Natural killer cell (primary cell): ENCODE results near the gene CLEC4M. TPM values are rescaled to one million over a fixed set of nuclear protein-coding genes. Genes with fewer than 3 reads are reported as not detected.
A peak's percentile ranks its signal among the peaks of the same experiment; 100 is the strongest.

Experiments used
- ATAC-seq, 3 donors: fragments of 150-1000 bp in 2 of 3; fragments of 200-7000 bp in 1 of 3; cut with Tn5 transposase; 1 replicate in 1 of 3; 2 replicates in 2 of 3; pipeline ENCODE4 v1.10.0; 2021; ENCODE audit warnings: mild to moderate bottlenecking in 2 of 3, moderate library complexity in 2 of 3
- DNase-seq, 2 donors: peaks; one replicate each; pipeline versions ENCODE4 v3.0.0 to v3.0.0-alpha.2; 2013 to 2021; ENCODE audit warnings: mixed read lengths in 1 of 2
- H3K27ac ChIP-seq: one replicate; pipeline ENCODE4 v1.5.1; 2013; ENCODE audit warnings: mild to moderate bottlenecking, low read length
- H3K27me3 ChIP-seq: one replicate; pipeline ENCODE4 v1.6.1; 2013; ENCODE audit warnings: low read length; ENCODE audit not compliant: control insufficient read depth, insufficient read depth
- H3K36me3 ChIP-seq: one replicate; pipeline ENCODE4 v1.6.1; 2013; ENCODE audit warnings: low read length; ENCODE audit not compliant: control insufficient read depth, insufficient read depth
- H3K4me1 ChIP-seq: one replicate; pipeline ENCODE4 v1.6.1; 2013; ENCODE audit warnings: low read length; ENCODE audit not compliant: control insufficient read depth, insufficient read depth
- H3K4me3 ChIP-seq: one replicate; pipeline ENCODE4 v1.5.1; 2013; ENCODE audit warnings: low read length
- H3K9me3 ChIP-seq: one replicate; pipeline ENCODE4 v1.6.1; 2013; ENCODE audit warnings: low read length; ENCODE audit not compliant: control insufficient read depth, insufficient read depth
- H3K27ac Mint-ChIP-seq, 2 donors: one replicate each; pipeline ENCODE4 v1.8.0; 2022; ENCODE audit warnings: mild to moderate bottlenecking in 2 of 2, mixed read lengths in 2 of 2, moderate library complexity in 1 of 2
- H3K27me3 Mint-ChIP-seq, 2 donors: one replicate each; pipeline ENCODE4 v1.8.0; 2022; ENCODE audit warnings: low read depth in 2 of 2, mixed read lengths in 2 of 2
- H3K36me3 Mint-ChIP-seq: one replicate; pipeline ENCODE4 v1.8.0; 2022; ENCODE audit warnings: mixed read lengths
- H3K4me1 Mint-ChIP-seq, 2 donors: one replicate each; pipeline ENCODE4 v1.8.0; 2022; ENCODE audit warnings: mixed read lengths in 2 of 2
- H3K4me3 Mint-ChIP-seq: one replicate; pipeline ENCODE4 v1.8.0; 2022; ENCODE audit warnings: mild to moderate bottlenecking, moderate library complexity, mixed read lengths
- H3K9me3 Mint-ChIP-seq, 2 donors: one replicate each; pipeline ENCODE4 v1.8.0; 2022; ENCODE audit warnings: mixed read lengths in 2 of 2
- CTCF ChIP-seq: fragments of 200-600 bp; IDR thresholded peaks from one replicate; pipeline ENCODE4 v1.8.0; 2022; ENCODE audit warnings: antibody characterized with exemption
- WGBS: methylation state at CpG from one replicate; pipeline ENCODE4 v1.1.7; 2013; ENCODE audit warnings: missing lambda C conversion rate; ENCODE audit not compliant: insufficient coverage; 5-methylcytosine and 5-hydroxymethylcytosine counted together
- intact Hi-C: fragments of 100-400 bp; cut with micrococcal nuclease; formaldehyde crosslinking; loops from one replicate; pipeline ENCODE4 v1.14.2; 2022
- total RNA-seq, 4 donors: library from RNA; stranded (reverse); fragments of 120-200 nt in 1 of 4; gene quantifications; one replicate each; pipeline versions ENCODE4 v1.2.3 to v1.2.4, GENCODE V29; 2013 to 2022

The CLEC4M gene
- total RNA-seq, 3 donors from 2014 or later (not counting 1 experiment from before 2014, with no cell fraction given) = not detected

DNA sequence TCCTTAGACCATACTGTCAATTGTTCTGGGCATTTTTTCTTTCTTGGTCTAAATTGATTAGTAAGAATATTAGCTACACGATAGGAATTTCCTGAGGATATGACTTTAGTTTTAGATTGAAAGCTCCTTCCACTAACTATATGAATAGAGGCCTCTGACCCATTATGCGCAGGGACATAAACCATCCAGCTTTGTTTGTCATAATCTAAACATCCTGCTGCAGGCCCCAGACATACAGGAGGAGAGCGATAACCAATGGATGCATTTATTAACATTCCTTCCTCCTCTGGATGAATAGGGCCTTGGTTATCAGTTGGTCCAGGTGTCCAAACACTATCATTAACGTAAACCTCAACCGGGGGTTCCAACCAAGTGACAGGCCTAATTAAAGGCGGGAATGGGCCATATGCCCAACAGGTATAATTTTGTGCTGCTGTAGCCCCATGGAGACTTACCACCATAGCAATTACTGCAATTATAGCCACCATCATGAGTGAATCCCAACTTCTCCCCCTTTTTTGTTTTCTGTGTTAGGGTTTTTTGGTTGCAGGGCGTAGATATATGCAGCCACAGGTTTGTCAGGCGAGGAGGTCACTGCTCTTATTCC lies 32.6 kb downstream of the CLEC4M start:
- no peak for DNase-seq
- no peak for ATAC-seq
- intact Hi-C loops = no loop called here
- Histone ChIP-seq H3K4me3 (no peak overlapping the region), H3K27ac (no peak overlapping the region), H3K27me3 (peaks cover 2% of the 10 kb centered on the region), H3K4me1 (peaks cover 6% of the 10 kb centered on the region), H3K9me3 (peaks cover 3% of the 10 kb centered on the region), H3K36me3 (no peaks in the 10 kb centered on the region)
- Mint-ChIP-seq H3K4me3 (no peak overlapping the region), H3K4me1 (no peaks in the 10 kb centered on the region), H3K27ac (no peak overlapping the region), H3K9me3 (peaks cover 0 to 3% of the 10 kb centered on the region in 2 donors), H3K27me3 (peaks cover 14 to 18% of the 10 kb centered on the region in 2 donors), H3K36me3 (no peaks in the 10 kb centered on the region)
- 77% methylated on average over 5 of the region's 8 CpGs for WGBS
- TF ChIP-seq CTCF = no peak

- Mint-ChIP-seq H3K27me3 (peaks cover 7 to 25% of the 10 kb centered on the region in 2 donors), H3K27ac (no peak overlapping the region), H3K4me3 (no peak overlapping the region), H3K4me1 (no peaks in the 10 kb centered on the region), H3K9me3 (no peaks in the 10 kb centered on the region), H3K36me3 (no peaks in the 10 kb centered on the region)
- Histone ChIP-seq H3K9me3 (peaks cover 6% of the 10 kb centered on the region), H3K27ac (no peak overlapping the region), H3K27me3 (peaks cover 2% of the 10 kb centered on the region), H3K4me3 (no peak overlapping the region), H3K36me3 (no peaks in the 10 kb centered on the region), H3K4me1 (peaks cover 6% of the 10 kb centered on the region)
- intact Hi-C loops = loop anchor here (1.0 to 5.0 kb wide), 3 partner anchors 147 to 697 kb away; no protein-coding TSS in a partner anchor
- peak in 1 of 2 donors; percentile 81 for DNase-seq
- TF ChIP-seq CTCF = peak; percentile 65
- ATAC-seq = peak in 2 of 3 donors; percentile 49 to 66
- 4% methylated on average over 33 of the region's 34 CpGs for WGBS
Observed at GRCh38 chr19:7799640-7800355, 36.8 kb downstream of the CLEC4M start.

DNA sequence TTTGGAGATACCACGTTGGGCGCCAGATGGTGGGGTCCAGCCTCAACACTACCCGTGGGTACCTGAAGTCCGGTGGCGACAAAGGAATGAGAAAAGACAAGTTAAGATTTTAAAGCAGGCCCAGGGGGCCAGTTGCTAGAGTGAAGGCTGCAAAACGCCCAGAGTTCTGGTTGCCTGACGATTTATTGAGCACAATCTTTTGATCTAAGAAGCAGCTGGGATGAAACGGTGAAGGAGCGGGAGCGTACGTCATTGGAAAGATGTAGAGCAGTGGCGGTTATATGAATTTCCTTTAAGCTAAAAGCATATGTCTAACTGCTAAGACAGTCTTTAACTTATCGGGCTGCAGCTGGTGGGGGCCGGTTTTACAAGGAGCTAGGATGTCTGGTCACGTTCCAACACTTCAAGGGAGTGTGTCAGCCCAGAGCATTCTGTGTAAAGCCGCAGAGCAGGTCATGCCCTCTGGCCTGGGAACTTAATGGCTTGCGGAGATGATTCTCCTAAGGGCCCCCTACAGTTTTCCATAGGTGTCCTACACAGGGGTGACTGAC lies 38.1 kb downstream of the CLEC4M start:
- Histone ChIP-seq H3K4me1 (peaks cover 6% of the 10 kb centered on the region), H3K9me3 (peaks cover 6% of the 10 kb centered on the region), H3K4me3 (no peak overlapping the region), H3K27me3 (peaks cover 2% of the 10 kb centered on the region), H3K27ac (no peak overlapping the region), H3K36me3 (no peaks in the 10 kb centered on the region)
- 90% methylated on average over 17 of the region's 17 CpGs for WGBS
- Mint-ChIP-seq H3K4me1 (no peaks in the 10 kb centered on the region), H3K27ac (no peak overlapping the region), H3K27me3 (peaks cover 7 to 25% of the 10 kb centered on the region in 2 donors), H3K9me3 (no peaks in the 10 kb centered on the region), H3K4me3 (no peak overlapping the region), H3K36me3 (no peaks in the 10 kb centered on the region)
- ATAC-seq (no peak), DNase-seq (no peak)
- TF ChIP-seq CTCF = no peak
- intact Hi-C loops = loop anchor here (5.0 kb wide), 1 partner anchor 444 kb away; no protein-coding TSS in a partner anchor
